Activated naive CD4-positive, alpha-beta T cell treated with Interleukin-2 at 50 U/mL for 16 hours (primary cell): ENCODE measurements around the gene POMZP3.
"Not testable (repeated sequence)": the region's sequence is repeated elsewhere in the genome, so short reads cannot be mapped to it uniquely, and the experiment has no call there.

Experiments
- DNase-seq: peaks from one replicate; pipeline ENCODE4 v3.0.0-alpha.2; 2020

Gene POMZP3

GRCh38 chr7:76626989-76627642 lies at the start of gene POMZP3:
Gene POMZP3, minus strand, starts transcription at chr7:76627279. Its CDS starts 1,215 bp downstream, at chr7:76626064.
- DNase-seq: peak; percentile 51

GRCh38 chr7:76675783-76676182 lies 48.7 kb upstream of the POMZP3 start:
- DNase-seq: not testable (repeated sequence)

- DNase-seq: not testable (repeated sequence)
Observed at GRCh38 chr7:76673346-76673745, 46.3 kb upstream of the POMZP3 start.

DNA sequence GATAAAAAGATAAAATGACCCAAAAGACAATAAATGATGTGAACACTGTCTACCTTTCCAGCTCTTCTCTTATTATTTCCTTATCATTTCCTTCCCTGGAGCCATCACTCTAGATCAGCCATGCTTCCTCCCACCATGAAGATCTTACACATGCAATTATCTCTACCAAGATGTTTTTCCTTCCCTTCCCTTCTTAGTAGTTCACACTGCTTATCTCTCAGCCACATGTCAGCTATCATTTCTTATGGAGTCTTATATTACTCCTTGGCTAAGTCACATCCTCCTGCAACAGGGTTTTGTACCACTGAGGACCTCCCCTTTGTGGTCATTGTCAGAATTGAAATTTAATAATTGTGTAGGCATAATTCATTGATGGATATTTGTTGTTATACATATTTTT lies 32.1 kb upstream of the POMZP3 start:
- not testable (repeated sequence) for DNase-seq

GRCh38 chr7:76656425-76656824 lies 29.3 kb upstream of the POMZP3 start:
- DNase-seq: not testable (repeated sequence)

DNA sequence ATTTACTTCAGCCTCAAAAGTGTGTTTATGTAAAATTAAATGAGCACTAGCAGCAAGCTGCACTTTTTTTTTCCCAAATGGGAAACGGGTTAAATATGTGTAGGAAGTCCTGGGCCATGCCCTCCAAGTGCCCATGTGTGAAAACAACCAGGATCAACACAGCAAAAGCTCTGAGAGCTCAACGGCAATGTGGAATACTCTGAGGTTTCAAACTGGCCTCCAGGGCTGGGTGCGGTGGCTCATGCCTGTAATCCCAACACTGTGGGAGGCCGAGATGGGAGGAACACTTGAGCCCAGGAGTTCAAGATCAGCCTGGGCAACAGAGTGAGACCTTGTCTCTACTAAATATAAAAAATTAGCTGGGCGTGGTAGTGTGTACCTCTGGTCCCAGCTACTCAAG lies 15.5 kb upstream of the POMZP3 start:
- not testable (repeated sequence) for DNase-seq

DNA sequence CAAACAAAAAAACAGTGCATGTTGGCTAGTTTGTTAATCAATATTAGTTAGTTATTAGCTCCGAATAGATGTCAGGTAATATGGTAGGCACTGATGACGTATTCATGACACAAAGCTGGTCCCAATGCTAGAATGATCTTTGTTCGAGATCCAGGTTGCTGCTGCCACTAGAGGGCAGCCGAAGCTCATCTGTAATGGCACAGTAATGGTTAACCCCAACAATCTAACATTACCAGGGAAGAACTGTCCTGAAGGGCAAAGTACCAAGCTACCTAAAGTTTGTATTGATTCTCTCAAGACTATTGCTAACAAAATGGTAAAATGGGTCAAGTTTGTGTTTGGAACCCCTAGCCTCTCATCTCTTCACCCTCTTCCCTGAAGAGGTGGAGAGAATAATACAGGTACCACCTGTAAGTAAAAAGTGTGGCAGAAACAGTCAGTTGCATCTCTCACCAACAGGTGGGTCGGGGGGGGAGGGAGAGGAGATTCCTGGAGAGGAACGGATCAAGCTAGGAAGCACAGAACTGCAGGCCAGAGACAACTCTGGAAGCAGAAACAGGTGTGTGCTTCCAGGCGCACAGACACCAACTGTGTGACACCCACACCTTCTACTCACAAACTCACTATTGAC lies 10.1 kb upstream of the POMZP3 start:
- DNase-seq: not testable (repeated sequence)

DNA sequence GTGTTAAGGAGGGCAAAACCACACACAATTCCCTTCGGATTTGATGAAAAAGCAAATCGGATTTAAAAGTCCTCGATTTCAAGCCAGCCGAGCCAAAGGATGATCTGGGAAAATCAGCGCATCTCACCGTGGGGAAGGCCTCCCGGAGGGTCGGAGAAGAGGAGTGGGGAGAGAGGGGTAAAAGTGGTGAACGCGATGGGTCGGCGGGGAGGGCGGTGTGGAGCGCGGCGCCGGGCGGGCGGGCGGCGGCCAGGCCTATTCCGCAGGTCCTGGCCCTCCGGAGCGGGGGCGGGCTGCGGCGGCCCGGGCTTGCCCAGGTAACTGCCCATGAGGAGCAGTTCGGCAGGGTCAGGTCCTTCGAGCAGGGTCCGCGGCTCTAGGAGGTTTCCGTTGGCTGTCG lies 498 bp downstream of the POMZP3 start:
- peak; percentile 34 for DNase-seq

- DNase-seq: not testable (repeated sequence)
Observed at GRCh38 chr7:76619439-76620190, 7.5 kb downstream of the POMZP3 start.

GRCh38 chr7:76613783-76614182 lies 13.3 kb downstream of the POMZP3 start:
- not testable (repeated sequence) for DNase-seq

DNA sequence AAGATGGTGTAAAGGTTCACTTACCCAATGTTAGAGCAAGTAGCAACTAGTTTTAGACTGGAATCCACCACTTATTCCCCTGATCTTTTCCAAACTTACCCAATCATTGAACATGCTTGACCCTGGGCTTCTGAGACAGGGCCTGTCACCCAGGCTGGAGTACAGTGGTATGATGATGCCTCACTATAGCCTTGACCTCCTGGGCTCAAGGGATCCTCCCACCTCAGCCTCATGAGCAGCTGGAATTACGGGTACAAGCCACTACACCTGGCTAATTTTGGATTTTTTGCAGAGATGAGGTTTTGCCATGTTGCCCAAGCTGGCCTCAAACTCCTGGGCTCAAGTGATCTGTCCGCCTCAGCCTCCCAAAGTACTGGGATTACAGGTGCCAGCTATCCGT lies 14.8 kb downstream of the POMZP3 start:
- DNase-seq: not testable (repeated sequence)

- DNase-seq: not testable (repeated sequence)
Observed at GRCh38 chr7:76609864-76610263, 17.2 kb downstream of the POMZP3 start.

DNA sequence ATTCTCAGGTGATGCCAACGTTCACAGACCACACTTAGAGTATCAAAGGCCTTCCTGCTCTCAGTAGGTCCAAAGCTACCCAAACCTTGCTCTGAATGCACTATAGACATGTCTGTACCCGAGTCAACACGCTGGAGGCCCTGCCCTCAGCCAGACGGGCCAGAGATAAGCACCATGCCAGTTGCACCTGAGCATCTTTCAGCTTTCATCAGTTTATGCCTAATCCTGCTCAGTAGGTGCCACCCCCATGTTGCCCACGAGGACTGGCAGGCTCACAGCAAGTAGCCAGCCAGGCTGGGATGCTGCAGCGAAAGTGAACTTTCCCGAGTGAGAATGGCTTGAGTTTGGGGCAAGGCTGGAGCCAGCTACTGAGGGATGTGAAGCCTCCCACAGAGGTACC lies 18.6 kb downstream of the POMZP3 start:
- not testable (repeated sequence) for DNase-seq

- peak; percentile 54 for DNase-seq
Observed at GRCh38 chr7:76606027-76606426, 21.1 kb downstream of the POMZP3 start.

DNA sequence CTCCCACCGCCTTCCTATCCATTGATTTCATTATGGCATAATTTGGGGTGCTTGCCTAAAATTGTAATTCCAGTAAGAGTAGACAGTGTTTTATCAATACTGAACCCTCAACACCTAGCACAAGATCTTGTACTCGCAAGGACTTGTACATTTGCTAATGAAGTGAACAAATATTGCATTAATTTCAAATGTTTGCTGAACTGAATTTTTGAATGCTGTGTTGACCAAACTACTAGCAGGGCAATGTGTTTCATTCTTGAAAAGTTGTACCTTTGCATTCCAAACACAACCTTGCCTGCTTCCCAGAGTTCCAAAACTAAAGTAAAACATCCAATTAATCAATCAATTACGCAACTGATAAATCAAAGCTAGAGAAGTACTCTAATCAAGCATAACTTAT lies 26.4 kb downstream of the POMZP3 start:
- DNase-seq: not testable (repeated sequence)

GRCh38 chr7:76600116-76600482 lies 27.0 kb downstream of the POMZP3 start:
- not testable (repeated sequence) for DNase-seq

GRCh38 chr7:76598590-76599264 lies 28.4 kb downstream of the POMZP3 start:
- DNase-seq: not testable (repeated sequence)

GRCh38 chr7:76597288-76597687 lies 29.8 kb downstream of the POMZP3 start:
- DNase-seq: not testable (repeated sequence)

DNA sequence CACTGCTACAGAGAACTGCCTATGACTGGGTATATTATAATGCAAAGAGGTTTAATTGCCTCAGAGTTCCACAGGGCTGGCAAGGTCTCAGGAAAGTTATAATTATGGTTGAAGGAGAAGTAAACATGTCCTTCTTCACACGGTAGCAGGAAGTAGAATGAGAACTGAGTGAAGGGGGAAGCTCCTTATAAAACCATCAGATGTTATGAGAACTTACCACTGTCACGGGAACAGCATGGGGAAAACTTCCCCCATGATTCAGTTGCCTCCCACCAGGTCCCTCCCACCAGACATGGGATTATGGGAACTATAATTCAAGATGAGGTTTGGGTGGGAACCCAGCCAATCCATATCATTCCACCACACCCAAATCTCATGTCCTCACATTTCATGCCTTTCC lies 34.4 kb downstream of the POMZP3 start:
- DNase-seq: not testable (repeated sequence)

GRCh38 chr7:76591602-76592304 lies 35.3 kb downstream of the POMZP3 start:
- DNase-seq: not testable (repeated sequence)

DNA sequence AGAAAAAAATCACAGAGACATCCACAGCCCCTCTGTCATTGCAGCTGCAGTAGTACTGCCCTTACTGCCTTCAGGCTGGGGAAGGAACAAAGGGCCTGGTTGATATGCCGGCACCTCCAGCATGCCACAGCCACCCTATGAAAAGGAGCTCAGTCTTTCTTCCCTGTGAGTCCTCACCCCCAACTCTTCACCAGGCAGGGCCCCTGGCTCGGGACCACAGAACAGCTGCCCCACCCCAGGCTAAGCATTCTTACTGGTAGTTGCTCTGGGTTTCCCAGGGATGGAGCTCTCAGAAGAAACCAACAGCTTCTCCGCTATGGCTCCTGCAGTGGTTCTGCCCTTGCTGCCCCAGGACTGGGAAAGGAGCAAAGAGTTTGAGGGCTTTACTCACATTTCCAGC lies 36.0 kb downstream of the POMZP3 start:
- DNase-seq: not testable (repeated sequence)

GRCh38 chr7:76588586-76588985 lies 38.5 kb downstream of the POMZP3 start:
- not testable (repeated sequence) for DNase-seq
